GM21367 (cell line): Measurements from ENCODE around the gene SATB1.

Experiments
- ATAC-seq: cut with Tn5 transposase; IDR thresholded peaks from one replicate; pipeline ENCODE4 v1.9.1; 2021; ENCODE audit not compliant: unreplicated experiment

Gene SATB1

GRCh38 chr3:18402239-18402799 is 22.8 kb downstream of the SATB1 start:
- ATAC-seq: no peak

GRCh38 chr3:18401300-18401961 is 23.7 kb downstream of the SATB1 start:
- ATAC-seq: no peak

- no peak for ATAC-seq
These were observed 26.7 kb downstream of the SATB1 start for GRCh38 chr3:18398448-18398847.

GRCh38 chr3:18396428-18396827 is 28.7 kb downstream of the SATB1 start:
- ATAC-seq: no peak

- no peak for ATAC-seq
These were observed 30.6 kb downstream of the SATB1 start for GRCh38 chr3:18394384-18394995.

GRCh38 chr3:18393906-18394305 is 31.2 kb downstream of the SATB1 start:
- ATAC-seq: no peak

- no peak for ATAC-seq
These were observed 35.0 kb downstream of the SATB1 start for GRCh38 chr3:18390024-18390660.

GRCh38 chr3:18389108-18389733 is 35.9 kb downstream of the SATB1 start:
- ATAC-seq: no peak

GRCh38 chr3:18386274-18386890 is 38.8 kb downstream of the SATB1 start:
- no peak for ATAC-seq

- ATAC-seq: no peak
These were observed 39.4 kb downstream of the SATB1 start for GRCh38 chr3:18385706-18386105.

- ATAC-seq: no peak
These were observed 42.3 kb downstream of the SATB1 start for GRCh38 chr3:18382760-18383369.

- no peak for ATAC-seq
These were observed 45.5 kb downstream of the SATB1 start for GRCh38 chr3:18379647-18380046.

GRCh38 chr3:18378218-18378617 is 46.9 kb downstream of the SATB1 start:
- no peak for ATAC-seq

GRCh38 chr3:18376682-18377081 is 48.5 kb downstream of the SATB1 start:
- ATAC-seq: no peak

GRCh38 chr3:18372786-18373405 is 52.2 kb downstream of the SATB1 start:
- ATAC-seq: no peak

GRCh38 chr3:18370672-18371071 is 54.5 kb downstream of the SATB1 start:
- no peak for ATAC-seq

GRCh38 chr3:18369551-18370185 is 55.5 kb downstream of the SATB1 start:
- ATAC-seq: no peak

- no peak for ATAC-seq
These were observed 58.9 kb downstream of the SATB1 start for GRCh38 chr3:18366258-18366657.

GRCh38 chr3:18363338-18363737 is 61.8 kb downstream of the SATB1 start:
- no peak for ATAC-seq

GRCh38 chr3:18357747-18358146 is 67.4 kb downstream of the SATB1 start:
- ATAC-seq: no peak
